ENCODE measurements around the gene BMP5.

DNA sequence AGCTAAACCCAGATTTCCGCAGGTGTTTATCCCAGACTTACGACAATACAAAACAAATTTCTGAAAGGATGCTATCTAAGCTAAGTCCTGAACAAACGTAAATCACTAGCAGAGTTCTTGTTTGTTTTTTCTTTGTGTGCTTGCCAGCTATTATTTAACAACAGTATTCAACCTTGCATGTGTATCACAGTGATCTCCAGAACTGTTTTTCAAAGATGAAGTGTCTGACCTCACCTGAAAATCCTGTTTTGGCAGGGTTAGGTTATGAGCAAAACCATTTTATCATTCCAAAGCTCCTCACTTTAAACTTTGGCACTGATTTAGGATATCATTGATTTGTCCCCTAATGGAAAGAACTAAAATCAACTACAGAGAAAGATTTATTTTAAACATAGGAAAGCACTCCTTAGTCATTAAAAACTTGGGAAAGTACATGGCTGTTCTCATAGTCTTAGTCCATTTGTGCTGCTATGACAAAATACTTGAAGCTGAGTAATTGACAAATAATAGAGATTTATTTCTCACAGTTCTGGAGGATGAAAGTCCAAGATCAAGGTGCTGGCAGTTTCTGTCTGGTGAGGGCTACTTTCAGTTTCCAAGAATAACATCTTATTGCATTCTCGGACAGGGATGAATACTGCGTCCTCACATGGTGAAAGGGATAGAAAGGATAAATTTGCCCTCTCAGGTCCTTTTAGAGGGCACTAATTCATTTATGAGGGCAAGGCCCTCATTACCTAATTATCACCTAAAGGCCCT, 20.8 kb upstream of the BMP5 start:
- TF ChIP-seq, protein P1, sequence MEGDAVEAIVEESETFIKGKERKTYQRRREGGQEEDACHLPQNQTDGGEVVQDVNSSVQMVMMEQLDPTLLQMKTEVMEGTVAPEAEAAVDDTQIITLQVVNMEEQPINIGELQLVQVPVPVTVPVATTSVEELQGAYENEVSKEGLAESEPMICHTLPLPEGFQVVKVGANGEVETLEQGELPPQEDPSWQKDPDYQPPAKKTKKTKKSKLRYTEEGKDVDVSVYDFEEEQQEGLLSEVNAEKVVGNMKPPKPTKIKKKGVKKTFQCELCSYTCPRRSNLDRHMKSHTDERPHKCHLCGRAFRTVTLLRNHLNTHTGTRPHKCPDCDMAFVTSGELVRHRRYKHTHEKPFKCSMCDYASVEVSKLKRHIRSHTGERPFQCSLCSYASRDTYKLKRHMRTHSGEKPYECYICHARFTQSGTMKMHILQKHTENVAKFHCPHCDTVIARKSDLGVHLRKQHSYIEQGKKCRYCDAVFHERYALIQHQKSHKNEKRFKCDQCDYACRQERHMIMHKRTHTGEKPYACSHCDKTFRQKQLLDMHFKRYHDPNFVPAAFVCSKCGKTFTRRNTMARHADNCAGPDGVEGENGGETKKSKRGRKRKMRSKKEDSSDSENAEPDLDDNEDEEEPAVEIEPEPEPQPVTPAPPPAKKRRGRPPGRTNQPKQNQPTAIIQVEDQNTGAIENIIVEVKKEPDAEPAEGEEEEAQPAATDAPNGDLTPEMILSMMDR (IDR thresholded peaks at IDR 0.05; ENCODE audit: low read depth, low read length), result no peak
- TF ChIP-seq EZH2phosphoT487 (IDR thresholded peaks at IDR 0.05; ENCODE audit: low read depth), result no peak
